Activated gamma-delta T cell treated with anti-CD3 and anti-CD28 coated beads, Interleukin-2, amount 50 U/mL, for 16 hours (primary cell): ENCODE data around the gene ASPG.

Source experiments
- DNase-seq: peaks from one replicate; pipeline ENCODE4 v3.0.0-alpha.2; 2020; ENCODE audit warnings: low read depth

ASPG gene

DNA sequence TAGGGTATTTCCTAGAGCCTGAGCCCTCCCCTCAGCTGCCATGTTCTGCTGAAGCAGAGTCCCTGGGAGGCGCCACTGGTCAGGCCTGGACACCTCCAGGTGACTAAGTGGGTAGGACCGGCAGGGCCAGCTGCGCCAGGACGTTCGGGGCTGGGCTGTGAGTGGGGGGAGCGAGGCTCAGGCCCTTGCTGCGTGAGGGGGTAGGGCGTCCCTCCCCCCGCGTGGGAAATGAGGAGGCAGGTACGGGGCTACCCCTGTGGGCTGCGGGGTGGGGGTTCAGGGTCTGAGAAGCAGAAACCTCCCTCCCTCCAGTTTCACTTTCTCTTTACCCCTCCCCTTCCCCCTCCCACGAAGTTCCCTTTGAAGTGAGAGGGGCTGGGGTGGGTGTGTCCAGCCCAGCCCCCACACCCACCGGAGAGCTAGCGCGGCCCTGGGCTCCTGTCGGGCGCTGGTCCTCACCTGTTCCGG is 30.8 kb downstream of the ASPG start:
- no peak for DNase-seq

DNA sequence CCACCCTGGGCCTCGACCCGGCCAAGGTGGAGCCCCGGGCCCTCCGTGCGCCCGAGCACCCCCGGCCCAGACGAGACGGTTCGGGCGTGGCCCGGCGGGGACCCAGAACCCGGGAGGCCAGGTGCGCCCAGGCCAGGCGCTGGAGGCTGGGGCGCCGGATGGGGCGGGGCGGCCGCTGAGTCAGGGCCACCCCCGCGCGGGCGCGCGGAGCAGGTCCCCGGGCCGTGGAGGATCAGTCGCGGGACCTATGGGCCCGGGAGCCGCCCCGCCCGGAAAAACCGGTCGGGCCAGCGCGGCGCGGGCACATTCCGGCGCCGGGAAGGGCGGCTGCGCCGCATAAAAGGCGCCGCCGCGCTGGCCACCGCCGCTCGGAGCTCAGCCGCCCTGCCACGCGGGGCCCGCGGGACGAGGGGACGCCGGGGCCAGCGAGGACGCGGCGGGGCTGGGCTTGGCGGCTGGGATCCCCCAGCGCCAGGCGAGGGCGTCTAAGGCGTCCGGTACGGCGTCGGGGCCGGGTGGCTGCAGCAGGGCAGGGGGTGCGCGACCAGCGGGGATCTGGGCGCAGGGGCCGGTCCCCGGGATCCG is 31.3 kb downstream of the ASPG start:
- no peak for DNase-seq

DNA sequence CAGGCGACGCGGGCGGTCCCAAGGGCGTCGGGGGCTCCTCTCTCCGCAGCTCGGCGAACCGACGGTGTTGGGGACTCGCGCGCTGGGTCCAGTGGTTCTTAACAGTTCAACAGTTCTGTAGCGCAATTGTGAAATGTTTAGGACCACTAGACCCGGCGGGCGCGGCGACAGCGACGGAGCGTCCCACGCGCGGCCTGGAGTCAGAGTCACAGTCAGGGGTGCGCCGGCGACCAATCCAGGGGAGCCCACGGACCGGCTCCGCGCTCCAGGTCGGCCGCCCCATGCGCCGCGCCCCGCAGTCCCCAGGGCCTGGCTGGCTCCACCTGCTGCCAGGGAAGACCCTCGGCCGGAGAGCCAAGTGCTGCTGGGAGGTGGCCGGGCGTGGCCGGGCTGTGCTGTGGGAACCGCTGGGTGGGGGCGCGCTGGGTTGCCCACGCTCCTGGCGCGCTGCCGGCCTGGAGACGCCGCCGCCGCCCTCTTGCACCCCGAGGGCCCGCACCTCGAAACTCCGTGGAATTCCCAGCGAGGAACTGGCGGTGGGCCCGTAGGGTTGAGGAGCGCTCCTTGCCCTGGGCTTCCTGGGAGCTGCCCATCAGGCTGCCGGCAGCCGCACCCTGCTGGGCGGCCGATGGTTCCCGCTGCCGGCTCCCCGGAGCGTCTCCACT is 32.0 kb downstream of the ASPG start:
- DNase-seq: no peak

DNA sequence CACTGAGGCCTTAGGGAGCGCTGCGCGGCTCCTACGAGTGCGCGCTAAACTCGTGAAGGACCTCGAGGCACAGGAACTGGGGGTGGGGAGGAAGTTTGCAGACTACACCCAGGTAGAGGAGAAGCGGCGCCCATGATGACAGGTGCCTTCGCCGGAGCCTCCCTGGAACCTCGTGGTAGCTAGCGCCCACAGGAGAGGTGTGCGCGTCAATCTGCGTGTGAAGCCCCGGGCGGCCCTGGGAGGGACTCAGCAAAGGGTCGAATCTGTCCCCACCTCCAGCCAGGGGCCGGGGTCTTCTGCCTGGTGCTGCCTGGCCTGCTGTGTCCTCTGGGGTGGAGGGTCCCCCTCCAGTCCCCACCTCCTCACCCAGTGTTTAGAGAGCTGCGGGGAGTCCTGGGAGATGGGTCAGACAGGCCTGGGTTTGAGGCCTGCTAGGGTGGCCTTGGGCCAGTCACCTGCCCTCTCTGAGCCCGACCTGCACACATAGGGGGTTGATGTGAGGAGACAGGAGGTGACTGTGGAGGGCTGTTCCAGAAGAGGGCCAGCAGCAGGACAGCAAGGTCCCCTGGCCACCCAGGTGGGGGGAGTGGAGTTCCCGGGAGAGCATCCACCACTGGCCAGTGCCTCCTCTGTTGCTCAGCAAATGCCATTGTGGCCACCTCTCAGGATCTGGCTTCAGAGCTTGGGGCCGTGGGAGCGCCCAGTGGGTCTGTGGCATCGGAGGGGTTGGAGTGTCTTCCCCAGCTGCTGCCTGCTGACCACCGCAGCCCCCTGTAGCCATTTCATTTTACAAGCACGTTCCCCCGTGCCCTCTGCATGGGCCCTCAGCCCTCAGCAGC is 32.7 kb downstream of the ASPG start:
- no peak for DNase-seq

DNA sequence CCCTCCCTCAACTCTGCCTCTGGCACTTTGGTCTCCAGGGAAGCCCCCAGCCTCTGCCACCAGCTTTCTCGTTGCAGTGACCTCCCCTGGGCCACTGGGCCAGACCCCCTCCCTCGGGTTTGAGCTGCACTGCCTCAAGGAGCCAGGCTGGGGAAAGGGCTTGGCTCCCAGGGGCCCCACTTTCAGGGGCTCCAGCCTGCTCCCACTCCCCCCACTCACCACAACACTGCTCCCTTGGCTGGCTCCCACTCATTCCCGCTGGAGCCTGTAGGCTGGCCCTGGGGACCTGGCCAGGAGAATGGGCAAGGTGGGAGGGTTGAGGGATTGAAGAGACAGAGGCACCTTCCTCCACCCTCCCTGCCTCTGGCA is 33.6 kb downstream of the ASPG start:
- DNase-seq: no peak

DNA sequence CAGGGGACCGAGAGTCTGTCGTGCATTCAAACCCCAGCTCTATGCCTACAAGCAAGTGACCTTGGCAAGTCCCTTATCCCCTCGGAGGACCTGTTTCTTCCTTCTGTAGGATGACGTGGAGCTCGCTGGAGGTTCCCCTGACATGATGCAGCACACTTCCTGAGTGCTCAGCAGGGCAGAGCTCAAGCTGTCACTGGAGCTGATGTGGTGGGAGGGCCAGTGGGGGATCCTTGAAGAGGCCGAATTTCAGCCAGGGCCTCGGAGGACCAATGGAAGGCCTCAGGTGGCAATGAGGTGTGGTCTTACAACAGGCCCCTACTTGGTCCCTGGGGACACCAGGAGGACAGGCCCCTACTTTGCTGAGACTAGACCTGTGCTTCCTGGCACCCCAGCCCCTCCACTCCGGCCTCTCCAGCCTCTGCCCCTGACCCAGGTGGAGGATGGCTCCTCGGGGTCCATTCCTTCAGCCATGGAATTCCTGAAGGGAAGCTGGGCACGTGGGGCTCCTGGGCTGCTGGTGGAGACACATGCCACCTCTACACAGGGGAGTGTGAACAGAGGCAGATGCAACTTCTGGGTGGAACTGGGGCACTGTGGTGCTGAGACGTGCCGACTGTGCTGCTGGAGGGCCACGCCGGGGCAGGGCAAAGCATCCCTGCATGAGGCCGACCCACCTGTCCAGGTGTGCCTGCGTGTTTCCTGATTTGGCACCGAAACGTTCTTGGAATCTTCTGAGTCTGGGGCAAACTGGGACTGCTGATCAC is 34.2 kb downstream of the ASPG start:
- no peak for DNase-seq

DNA sequence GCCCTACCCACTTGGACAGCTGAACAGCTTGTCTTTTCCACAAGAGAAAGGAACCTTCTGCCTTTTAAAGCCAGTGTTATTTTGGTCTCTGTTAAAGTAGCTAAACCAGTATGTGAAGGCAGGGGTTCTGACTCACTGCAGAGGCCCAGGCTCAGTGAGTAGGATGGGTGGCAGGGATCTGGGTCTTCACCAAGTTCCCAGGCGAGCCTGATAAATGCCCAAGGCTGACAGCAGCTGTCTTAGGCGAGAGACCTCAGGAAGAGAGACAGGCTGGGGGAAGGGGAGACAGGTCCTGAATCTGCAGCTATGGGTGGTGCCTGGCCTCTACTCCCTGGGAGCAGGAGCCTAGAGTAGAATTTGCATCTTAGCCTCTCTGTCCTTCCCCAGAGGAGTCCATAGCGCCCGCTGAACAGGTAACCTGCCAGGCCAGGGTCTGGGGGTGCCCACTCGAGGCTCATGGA is 34.8 kb downstream of the ASPG start:
- no peak for DNase-seq

DNA sequence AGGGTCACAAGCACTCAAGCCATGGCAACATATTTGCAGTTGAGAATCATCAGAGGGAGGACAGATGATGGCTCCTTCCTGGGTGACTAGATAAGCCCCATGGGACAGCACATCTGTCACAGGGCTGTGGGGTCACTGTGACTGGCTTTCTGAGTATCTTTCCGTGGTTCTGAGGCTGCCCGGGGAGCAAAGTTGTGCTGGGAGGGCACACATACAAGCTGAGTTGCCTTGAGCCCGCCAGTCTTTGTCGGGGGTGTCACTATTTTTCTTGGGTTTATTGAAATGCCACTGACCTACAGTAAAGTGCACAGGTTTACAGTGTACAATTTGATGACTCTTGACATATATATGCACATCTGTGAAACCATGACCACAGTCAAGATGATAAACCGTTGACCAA is 35.6 kb downstream of the ASPG start:
- no peak for DNase-seq

DNA sequence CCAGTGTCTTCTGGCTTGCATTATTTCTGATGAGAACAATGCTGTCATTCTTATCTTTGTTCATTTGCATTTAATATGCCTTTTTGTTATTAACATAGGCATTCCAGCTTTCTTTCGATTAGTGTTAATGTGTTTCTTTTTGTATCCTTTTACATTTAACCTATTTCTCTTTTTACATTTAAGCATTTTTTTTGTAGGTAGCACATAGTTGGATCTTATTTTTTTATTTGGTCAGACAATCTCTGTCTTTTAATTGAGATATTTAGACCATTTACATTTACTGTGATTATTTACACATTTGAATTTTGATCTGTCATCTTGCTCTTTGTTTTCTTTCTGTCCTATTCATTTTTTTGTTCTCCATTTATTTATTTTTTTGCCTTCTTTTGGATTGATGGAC is 38.4 kb downstream of the ASPG start:
- no peak for DNase-seq

DNA sequence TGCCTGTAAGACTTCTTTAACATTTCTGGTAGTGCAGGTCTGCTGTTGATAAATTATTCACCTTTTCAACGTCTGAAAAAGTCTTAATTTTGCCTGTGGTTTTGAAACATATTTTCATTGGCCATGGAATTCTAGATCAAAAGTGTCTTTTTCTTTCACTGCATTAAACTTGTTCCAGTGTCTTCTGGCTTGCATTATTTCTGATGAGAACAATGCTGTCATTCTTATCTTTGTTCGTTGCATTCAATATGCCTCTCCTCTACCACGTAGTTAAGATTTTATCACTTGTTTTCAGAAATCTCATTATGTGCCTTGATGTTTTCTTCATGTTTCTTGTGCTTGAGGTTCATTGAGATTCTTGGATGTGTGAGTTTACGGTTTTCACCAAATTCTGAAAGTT is 39.5 kb downstream of the ASPG start:
- no peak for DNase-seq

DNA sequence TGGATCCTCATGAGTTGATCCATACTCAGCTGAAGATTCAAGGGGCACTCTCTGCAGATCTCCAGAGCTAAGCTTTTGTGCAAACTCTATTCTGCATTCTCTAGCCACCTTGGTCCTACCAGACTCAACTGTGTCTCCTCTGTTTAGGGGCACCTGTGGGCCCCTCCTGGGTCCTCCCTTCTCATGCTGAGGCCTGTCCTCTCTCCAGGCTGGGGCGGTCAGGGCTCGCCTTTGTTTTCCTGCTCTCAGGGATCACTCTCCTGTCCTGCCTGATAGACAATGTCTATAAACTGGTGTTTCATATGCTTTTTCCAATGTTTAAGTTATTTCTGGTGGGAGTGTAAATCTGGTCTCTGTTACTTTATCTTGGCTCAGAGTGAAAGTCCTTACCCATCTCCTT is 41.3 kb downstream of the ASPG start:
- no peak for DNase-seq

DNA sequence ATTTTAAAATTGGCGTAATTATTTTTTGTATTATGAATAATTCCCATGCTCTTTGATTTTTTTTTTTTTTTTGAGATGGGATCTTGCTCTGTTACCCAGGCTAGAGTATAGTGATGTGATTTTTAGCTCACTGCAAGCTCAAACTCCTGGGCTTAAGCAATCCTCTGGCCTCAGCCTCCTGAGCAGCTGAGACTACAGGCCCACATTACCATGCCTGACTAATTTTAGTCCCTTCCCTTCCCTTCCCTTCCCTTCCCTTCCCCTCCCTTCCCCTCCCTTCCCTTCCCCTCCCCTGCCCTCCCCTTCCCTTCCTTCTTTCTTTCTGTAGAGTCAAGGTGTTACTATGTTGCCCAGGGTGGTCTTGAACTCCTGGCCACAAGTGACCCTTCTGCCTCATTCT is 43.5 kb downstream of the ASPG start:
- DNase-seq: no peak

DNA sequence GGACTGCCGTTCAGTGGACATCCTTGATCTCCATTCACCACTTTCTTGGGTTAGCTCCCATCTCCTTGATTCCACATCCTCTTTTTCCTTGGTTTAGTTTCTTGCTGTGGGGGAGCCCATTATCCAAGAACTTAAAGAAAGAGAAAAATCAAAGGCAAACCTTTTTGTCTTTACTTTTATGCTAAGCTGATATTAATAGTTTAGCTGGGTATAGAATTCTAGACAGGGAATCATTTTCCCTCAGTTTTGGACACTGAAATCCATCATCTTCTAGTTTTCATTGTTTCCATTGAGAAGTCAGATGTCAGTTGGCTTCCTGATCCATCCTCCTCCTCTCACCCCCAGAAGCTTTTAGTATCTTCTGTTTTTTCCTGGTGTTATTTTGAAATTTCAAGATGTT is 44.1 kb downstream of the ASPG start:
- DNase-seq: no peak

DNA sequence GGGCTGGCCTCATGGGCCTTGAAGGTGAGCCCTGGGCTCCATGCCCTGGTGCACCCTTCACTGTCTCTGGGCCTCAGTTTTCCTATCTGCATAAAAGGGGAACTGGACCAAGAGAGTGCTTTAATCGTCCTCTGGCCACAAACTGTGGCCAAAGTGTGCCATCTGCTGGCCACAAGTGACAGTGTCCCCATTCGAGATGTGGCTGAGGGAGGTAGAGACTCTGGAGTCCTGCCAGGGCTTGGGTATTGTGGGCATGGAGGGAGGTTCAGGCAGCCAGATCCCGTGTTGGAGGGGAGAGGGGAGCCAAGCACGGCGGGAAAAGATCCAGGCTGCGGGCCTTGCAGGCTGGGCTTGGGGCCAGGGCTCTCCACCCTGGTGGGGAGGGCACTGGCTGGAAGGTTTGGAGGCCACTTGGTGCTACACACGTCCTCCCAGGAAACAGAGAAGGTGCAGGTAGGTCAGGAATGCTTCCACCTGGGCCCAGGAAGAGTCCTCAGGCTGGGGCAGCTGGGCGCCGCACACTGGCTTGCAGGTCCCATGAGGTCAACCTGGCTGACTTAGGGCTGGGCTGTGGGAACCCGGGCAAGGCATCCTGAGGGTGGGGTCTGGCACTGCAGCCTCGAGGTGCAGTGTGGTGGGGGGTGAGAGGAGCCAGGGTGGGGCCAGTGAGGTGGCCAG is 45.6 kb downstream of the ASPG start:
- no peak for DNase-seq

DNA sequence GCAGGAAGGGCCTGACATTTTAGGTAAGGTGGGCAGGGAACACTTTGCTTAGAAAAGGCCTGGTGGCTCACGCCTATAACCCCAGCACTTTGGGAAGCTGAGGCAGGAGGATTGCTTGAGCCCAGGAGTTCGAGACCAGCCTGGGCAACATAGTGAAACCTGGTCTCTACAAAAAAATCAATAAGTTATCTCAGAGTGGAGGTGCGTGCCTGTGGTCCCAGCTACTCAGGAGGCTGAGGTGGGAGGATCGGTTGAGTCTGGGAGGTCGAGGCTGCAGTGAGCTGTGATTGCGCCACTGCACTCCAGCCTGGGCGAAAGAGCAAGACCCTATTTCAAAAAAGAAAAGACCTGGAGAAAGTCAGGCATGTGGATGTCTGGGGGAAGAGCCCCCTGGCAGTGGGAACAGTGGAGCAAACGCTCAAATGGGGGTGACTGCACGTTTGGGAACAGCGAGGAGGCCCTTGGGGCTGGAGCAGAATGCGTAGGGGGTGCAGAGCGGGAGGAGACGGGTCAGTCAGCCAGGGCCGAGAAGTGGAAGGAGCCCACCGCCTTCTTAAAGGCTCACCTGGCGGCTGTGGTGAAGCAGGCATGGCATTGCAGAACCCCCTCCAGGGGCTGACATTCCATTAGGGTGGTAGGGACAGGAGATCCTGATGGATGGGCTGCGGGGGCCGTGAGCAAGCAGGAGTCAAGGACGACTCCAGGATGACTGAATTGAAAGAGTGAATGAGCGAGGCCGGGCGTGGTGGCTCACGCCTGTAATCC is 46.6 kb downstream of the ASPG start:
- no peak for DNase-seq

DNA sequence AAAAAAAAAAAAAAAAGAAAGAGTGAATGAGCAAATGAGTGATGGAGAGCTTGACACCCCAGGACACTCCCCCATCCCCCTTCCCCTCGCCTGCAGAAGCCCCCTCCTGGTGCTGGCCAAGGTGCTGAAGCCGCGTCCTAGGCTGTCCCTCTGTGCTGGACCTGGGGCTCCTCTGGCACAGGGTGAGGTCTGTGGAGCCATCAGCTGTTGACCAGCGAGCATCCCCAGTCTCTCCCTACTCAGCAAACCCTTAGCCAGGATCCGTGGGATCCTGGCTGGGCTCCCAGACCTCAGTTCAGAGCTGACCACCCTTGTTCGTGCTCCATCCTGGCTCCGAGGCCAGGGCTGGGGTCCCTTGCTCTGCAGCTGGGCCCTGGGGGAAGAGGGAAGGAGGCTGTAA is 47.5 kb downstream of the ASPG start:
- no peak for DNase-seq

DNA sequence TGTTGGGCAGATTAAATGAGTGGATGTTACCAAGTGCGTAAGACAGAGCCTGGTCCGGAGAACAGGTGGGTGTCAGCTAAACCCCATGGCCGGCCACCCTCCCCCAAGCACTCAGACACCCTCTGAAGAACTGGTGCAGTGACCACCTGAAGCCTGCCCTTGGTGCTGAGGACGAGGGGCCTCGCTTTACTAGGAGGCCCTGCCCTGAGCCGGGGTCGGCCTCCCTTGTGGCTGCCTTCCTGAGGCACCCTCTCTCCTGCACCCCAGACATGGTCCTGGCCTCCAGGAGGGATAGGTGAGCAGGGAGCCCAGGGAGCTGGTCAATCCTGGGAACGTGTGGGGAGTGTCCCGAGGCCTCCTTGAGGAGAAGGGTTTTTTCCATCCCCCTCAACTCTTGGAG is 48.0 kb downstream of the ASPG start:
- no peak for DNase-seq

DNA sequence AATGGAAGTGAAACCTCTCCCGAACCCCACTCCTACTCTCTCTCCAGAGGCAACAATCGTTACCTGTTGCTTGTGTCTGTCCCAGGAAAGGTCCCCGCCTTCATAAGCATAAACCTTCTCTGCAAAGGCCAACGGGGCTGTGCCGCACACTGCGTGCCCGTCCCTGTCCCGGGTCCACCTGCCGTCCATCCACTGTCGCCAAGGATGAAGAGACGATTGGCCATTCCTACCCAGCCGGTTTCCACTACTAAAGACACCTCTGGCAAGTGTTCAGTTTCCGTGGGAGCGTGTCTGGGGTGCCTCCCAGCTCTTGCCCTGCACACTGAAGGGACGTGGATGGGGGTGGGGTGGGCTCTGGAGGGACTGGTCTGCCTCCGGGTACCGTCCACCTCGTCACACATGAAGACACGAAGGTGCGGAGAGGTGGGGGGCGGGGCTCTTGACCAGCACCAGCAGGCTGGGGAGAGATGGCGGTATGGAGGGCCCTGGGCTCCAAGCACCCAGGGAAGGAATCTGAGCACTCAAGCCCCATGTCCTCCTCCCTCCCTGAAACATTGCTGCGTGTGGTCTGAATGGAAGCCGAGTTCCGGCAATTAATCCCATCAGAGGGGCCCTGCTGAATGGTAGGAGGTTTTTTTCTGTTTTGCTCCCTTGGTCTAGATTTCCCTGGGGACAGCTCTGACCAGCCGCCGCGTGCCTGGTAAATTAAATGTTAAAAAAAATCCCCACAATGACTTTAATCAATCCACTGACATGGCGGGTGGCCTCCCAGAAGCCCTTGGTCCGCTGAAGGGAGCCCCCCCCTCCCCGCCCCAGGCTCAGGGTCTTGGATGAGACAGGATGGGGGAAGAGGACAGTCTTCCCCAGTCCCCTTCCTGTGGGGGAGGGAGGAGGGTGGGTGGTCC is 48.8 kb downstream of the ASPG start:
- no peak for DNase-seq

DNA sequence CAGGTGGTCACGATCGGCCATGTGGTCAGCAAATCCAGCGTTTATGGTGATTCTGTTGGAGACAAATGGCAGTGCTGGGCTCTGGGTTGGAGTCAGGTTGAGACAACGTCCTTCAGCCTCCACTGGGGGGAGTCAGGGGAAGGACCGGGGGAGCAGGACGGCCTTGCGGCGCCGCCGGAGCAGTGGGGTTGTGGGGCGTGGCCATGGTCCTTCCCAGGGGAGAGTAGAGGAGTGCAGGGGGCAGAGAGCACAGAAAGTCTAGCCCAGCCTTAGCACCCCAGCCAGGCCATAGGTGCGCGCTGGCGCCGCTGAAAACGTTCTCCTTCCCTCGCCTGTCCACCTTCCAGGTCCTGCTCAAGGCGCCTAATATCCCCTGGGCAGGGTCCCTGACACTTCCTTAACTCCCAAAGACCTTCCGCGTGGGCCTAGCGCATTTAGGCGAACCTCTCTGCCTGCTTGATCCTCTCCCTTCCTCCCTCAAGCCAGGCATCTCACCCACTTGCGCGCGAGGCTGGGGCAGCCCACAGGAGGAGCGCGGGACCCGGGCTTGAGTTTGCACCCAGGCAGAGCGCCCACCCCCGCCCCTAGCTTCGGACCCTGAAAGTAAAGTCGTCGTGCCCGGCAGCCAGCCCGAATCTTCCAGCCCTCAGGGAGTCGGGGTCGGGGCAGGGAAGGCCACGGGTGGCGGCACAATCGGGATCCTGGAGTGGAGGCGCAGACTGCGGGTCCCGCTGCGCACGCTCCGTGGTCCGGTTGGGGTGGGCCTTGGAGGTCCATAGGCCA is 49.8 kb downstream of the ASPG start:
- no peak for DNase-seq
